ENCODE results near the gene ARPC5.
"Not testable (repeated sequence)": the region's sequence is repeated elsewhere in the genome, so short reads cannot be mapped to it uniquely, and the experiment has no call there.

The ARPC5 gene

GRCh38 chr1:183635606-183636333, at the start of gene ARPC5:
Gene ARPC5 (minus strand): TSS chr1:183635783. CDS start chr1:183635659, 124 bp downstream.
- DNase-seq: peak; percentile 99

- peak; percentile 32 for DNase-seq
These were observed 49.6 kb upstream of the ARPC5 start for GRCh38 chr1:183685112-183685713.

GRCh38 chr1:183679363-183679762, 43.8 kb upstream of the ARPC5 start:
- DNase-seq: not testable (repeated sequence)

- no peak for DNase-seq
These were observed 43.2 kb upstream of the ARPC5 start for GRCh38 chr1:183678819-183679218.

- DNase-seq: no peak
These were observed 41.1 kb upstream of the ARPC5 start for GRCh38 chr1:183676586-183677189.

GRCh38 chr1:183675883-183676585, 40.5 kb upstream of the ARPC5 start:
- DNase-seq: no peak

GRCh38 chr1:183675381-183675780, 39.8 kb upstream of the ARPC5 start:
- no peak for DNase-seq

GRCh38 chr1:183674886-183675285, 39.3 kb upstream of the ARPC5 start:
- DNase-seq: no peak

- no peak for DNase-seq
These were observed 38.8 kb upstream of the ARPC5 start for GRCh38 chr1:183674339-183674738.

GRCh38 chr1:183673605-183674323, 38.2 kb upstream of the ARPC5 start:
- no peak for DNase-seq

GRCh38 chr1:183670169-183670568, 34.6 kb upstream of the ARPC5 start:
- no peak for DNase-seq

GRCh38 chr1:183656355-183656754, 20.8 kb upstream of the ARPC5 start:
- no peak for DNase-seq

- peak; percentile 92 for DNase-seq
These were observed 20.0 kb upstream of the ARPC5 start for GRCh38 chr1:183655562-183656075.

- DNase-seq: no peak
These were observed 19.1 kb upstream of the ARPC5 start for GRCh38 chr1:183654706-183655105.

GRCh38 chr1:183653876-183654451, 18.4 kb upstream of the ARPC5 start:
- DNase-seq: no peak

GRCh38 chr1:183653462-183653794, 17.8 kb upstream of the ARPC5 start:
- DNase-seq: no peak

- DNase-seq: peak; percentile 41
These were observed 17.2 kb upstream of the ARPC5 start, which contains the start of gene APOBEC4 for GRCh38 chr1:183652547-183653461. Gene APOBEC4 (minus strand): TSS chr1:183653316. CDS start chr1:183648781, 4,535 bp downstream.

- no peak for DNase-seq
These were observed 16.5 kb upstream of the ARPC5 start for GRCh38 chr1:183652107-183652506.

- no peak for DNase-seq
These were observed 16.0 kb upstream of the ARPC5 start for GRCh38 chr1:183651612-183652011.

- no peak for DNase-seq
These were observed 12.5 kb upstream of the ARPC5 start for GRCh38 chr1:183648042-183648441.

- no peak for DNase-seq
These were observed 11.2 kb upstream of the ARPC5 start for GRCh38 chr1:183646776-183647175.
